ENCODE measurements around the gene NUMB.

Gene NUMB

GRCh38 chr14:73458183-73458976 lies at the start of gene NUMB:
TSS of gene NUMB (minus strand) at chr14:73458546. CDS start at chr14:73355751, 102,795 bp downstream.
- Histone ChIP-seq H3K9ac (ENCODE audit: low read length in 2 of 2) (peak within 1 kb of the TSS; percentile 80 to 88), H3K36me3 (ENCODE audit: control insufficient read depth in 2 of 2, insufficient read depth in 2 of 2, low read length in 2 of 2) (no peaks in the 10 kb centered on the region), H3K9me3 (ENCODE audit: control insufficient read depth in 2 of 2, low read length in 2 of 2) (no peaks in the 10 kb centered on the region), H3K27ac (ENCODE audit: low read length) (peak within 1 kb of the TSS; percentile 75), H3K27me3 (ENCODE audit: control insufficient read depth in 1 of 2, insufficient read depth in 2 of 2, low read length in 2 of 2) (no peaks in the 10 kb centered on the region), H3K4me1 (ENCODE audit: control insufficient read depth, insufficient read depth, low read length) (peaks cover 22% of the 10 kb centered on the region), H3K4me3 (ENCODE audit: low read length in 2 of 2) (peak within 1 kb of the TSS; percentile 84 to 89)

DNA sequence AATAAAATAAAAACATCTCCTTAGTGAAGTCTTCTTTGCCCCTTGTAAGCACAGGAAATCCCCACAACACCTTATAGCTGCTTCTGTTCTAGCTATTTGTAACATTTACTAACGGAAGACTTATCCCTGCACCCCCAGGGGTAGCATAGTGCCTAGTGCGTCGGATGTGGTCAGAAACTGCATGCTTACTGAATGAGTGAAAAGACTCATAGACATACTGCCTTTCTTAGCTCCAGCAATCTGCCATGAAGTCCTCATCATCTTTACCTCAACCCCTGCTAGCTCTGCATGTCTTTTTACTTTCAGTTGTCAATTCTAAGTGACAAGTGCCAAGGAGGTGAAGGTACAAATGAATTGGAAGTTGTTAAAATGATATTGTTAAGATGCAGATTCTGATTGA lies 45.3 kb upstream of the NUMB start:
- Histone ChIP-seq H3K9me3 (ENCODE audit: control insufficient read depth in 2 of 2, low read length in 2 of 2) (no peaks in the 10 kb centered on the region), H3K9ac (ENCODE audit: low read length in 2 of 2) (no peak overlapping the region), H3K4me1 (ENCODE audit: control insufficient read depth, insufficient read depth, low read length) (no peaks in the 10 kb centered on the region), H3K4me3 (ENCODE audit: low read length in 2 of 2) (no peak overlapping the region), H3K27ac (ENCODE audit: low read length) (no peak overlapping the region), H3K27me3 (ENCODE audit: control insufficient read depth in 1 of 2, insufficient read depth in 2 of 2, low read length in 2 of 2) (no peaks in the 10 kb centered on the region), H3K36me3 (ENCODE audit: control insufficient read depth in 2 of 2, insufficient read depth in 2 of 2, low read length in 2 of 2) (peaks cover 2 to 7% of the 10 kb centered on the region in 2 donors)

DNA sequence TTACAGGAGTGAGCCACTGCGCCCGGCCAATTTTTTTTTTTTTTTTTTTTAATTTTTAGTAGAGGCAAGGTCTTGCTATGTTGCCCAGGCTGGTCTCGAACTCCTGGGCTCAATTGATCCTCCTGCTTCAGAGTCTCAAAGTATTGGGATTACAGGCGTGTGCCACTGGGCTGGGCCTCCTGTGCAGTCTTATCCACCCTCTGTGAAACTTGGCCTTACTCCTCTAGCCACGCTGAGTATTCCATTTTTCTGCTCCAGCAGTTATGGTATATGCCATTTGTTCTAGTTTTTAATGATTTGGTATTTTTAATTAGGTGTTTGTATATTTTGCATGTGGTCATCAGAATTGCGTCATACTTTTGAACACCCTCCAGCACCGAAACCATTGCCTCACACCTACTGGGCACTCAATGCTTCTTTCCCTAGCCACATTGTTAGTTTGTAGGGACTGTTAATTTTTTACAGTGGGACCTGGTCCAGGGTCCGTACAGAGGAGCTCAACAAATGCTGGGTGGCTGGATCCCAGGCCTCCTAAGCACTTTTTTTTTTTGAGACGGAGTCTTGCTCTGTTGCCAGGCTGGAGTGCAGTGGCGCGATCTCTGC lies 43.8 kb upstream of the NUMB start:
- no peak overlapping the region for H3K27ac ChIP-seq (ENCODE audit: low read length)
- H3K36me3 ChIP-seq (ENCODE audit: control insufficient read depth in 2 of 2, insufficient read depth in 2 of 2, low read length in 2 of 2): peaks cover 5 to 10% of the 10 kb centered on the region in 2 donors
- H3K9ac ChIP-seq (ENCODE audit: low read length in 2 of 2): no peak overlapping the region
- no peak overlapping the region for H3K4me3 ChIP-seq (ENCODE audit: low read length in 2 of 2)
- no peaks in the 10 kb centered on the region for H3K27me3 ChIP-seq (ENCODE audit: control insufficient read depth in 1 of 2, insufficient read depth in 2 of 2, low read length in 2 of 2)
- H3K9me3 ChIP-seq (ENCODE audit: control insufficient read depth in 2 of 2, low read length in 2 of 2): no peaks in the 10 kb centered on the region
- H3K4me1 ChIP-seq (ENCODE audit: control insufficient read depth, insufficient read depth, low read length): no peaks in the 10 kb centered on the region

DNA sequence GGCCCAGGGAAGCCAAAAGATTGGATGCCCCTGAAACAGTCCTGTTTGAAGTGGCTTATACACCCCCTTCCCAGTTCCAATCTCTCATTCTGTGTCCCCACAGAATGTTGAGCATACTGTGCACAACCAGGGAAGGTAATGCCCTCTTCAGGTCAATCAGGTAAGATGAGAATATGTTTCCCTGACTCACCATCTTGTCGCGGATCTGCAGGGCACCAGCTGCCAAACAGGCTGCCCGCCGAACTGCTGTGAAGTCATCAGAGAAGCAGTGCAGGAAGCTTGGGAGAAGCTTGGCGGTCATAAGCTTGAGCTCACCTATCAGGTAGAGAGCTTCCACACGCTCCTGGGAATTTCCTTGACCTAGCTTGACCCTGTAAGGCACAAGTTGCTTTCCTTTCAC lies 42.0 kb upstream of the NUMB start:
- H3K9me3 ChIP-seq (ENCODE audit: control insufficient read depth in 2 of 2, low read length in 2 of 2): no peaks in the 10 kb centered on the region
- H3K4me1 ChIP-seq (ENCODE audit: control insufficient read depth, insufficient read depth, low read length): no peaks in the 10 kb centered on the region
- H3K4me3 ChIP-seq (ENCODE audit: low read length in 2 of 2): no peak overlapping the region
- no peak overlapping the region for H3K27ac ChIP-seq (ENCODE audit: low read length)
- no peaks in the 10 kb centered on the region for H3K27me3 ChIP-seq (ENCODE audit: control insufficient read depth in 1 of 2, insufficient read depth in 2 of 2, low read length in 2 of 2)
- no peak overlapping the region for H3K9ac ChIP-seq (ENCODE audit: low read length in 2 of 2)
- H3K36me3 ChIP-seq (ENCODE audit: control insufficient read depth in 2 of 2, insufficient read depth in 2 of 2, low read length in 2 of 2): peaks cover 3 to 5% of the 10 kb centered on the region in 2 donors

DNA sequence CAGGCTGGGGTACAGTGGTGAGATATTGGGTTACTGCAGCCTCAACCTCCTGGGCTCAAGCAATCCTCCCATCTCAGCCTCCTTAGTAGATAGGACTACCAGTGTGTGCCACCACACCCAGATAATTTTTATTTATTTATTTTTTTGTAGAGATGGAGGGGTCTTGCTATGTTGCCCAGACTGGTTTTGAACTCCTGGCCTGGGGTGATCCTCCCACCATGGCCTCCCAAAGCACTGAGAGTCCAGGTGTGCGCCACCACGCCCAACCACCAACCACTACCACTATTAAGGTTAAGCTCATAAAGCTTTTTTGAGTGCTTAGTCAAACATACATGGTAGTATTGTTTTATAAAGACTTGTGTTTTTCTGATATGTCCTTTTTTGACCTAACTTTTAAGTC lies 36.2 kb upstream of the NUMB start:
- H3K4me3 ChIP-seq (ENCODE audit: low read length in 2 of 2): no peak overlapping the region
- H3K9me3 ChIP-seq (ENCODE audit: control insufficient read depth in 2 of 2, low read length in 2 of 2): no peaks in the 10 kb centered on the region
- no peaks in the 10 kb centered on the region for H3K27me3 ChIP-seq (ENCODE audit: control insufficient read depth in 1 of 2, insufficient read depth in 2 of 2, low read length in 2 of 2)
- no peak overlapping the region for H3K9ac ChIP-seq (ENCODE audit: low read length in 2 of 2)
- peaks cover 27% of the 10 kb centered on the region for H3K4me1 ChIP-seq (ENCODE audit: control insufficient read depth, insufficient read depth, low read length)
- peaks cover 5 to 7% of the 10 kb centered on the region in 2 donors for H3K36me3 ChIP-seq (ENCODE audit: control insufficient read depth in 2 of 2, insufficient read depth in 2 of 2, low read length in 2 of 2)
- H3K27ac ChIP-seq (ENCODE audit: low read length): no peak overlapping the region

- Histone ChIP-seq H3K36me3 (ENCODE audit: control insufficient read depth in 2 of 2, insufficient read depth in 2 of 2, low read length in 2 of 2) (peaks cover 0 to 4% of the 10 kb centered on the region in 2 donors), H3K9ac (ENCODE audit: low read length in 2 of 2) (no peak overlapping the region), H3K9me3 (ENCODE audit: control insufficient read depth in 2 of 2, low read length in 2 of 2) (no peaks in the 10 kb centered on the region), H3K4me1 (ENCODE audit: control insufficient read depth, insufficient read depth, low read length) (peaks cover 27% of the 10 kb centered on the region), H3K4me3 (ENCODE audit: low read length in 2 of 2) (peak overlapping the region; percentile 75 to 87), H3K27me3 (ENCODE audit: control insufficient read depth in 1 of 2, insufficient read depth in 2 of 2, low read length in 2 of 2) (no peaks in the 10 kb centered on the region), H3K27ac (ENCODE audit: low read length) (no peak overlapping the region)
Observed at GRCh38 chr14:73492670-73493069, 34.3 kb upstream of the NUMB start.

GRCh38 chr14:73492043-73492552 lies 33.8 kb upstream of the NUMB start:
- Histone ChIP-seq H3K27me3 (ENCODE audit: control insufficient read depth in 1 of 2, insufficient read depth in 2 of 2, low read length in 2 of 2) (no peaks in the 10 kb centered on the region), H3K27ac (ENCODE audit: low read length) (no peak overlapping the region), H3K4me1 (ENCODE audit: control insufficient read depth, insufficient read depth, low read length) (peaks cover 27% of the 10 kb centered on the region), H3K36me3 (ENCODE audit: control insufficient read depth in 2 of 2, insufficient read depth in 2 of 2, low read length in 2 of 2) (peaks cover 0 to 4% of the 10 kb centered on the region in 2 donors), H3K4me3 (ENCODE audit: low read length in 2 of 2) (peak overlapping the region; percentile 75 to 87), H3K9ac (ENCODE audit: low read length in 2 of 2) (peak overlapping the region; percentile 4 to 60), H3K9me3 (ENCODE audit: control insufficient read depth in 2 of 2, low read length in 2 of 2) (no peaks in the 10 kb centered on the region)

DNA sequence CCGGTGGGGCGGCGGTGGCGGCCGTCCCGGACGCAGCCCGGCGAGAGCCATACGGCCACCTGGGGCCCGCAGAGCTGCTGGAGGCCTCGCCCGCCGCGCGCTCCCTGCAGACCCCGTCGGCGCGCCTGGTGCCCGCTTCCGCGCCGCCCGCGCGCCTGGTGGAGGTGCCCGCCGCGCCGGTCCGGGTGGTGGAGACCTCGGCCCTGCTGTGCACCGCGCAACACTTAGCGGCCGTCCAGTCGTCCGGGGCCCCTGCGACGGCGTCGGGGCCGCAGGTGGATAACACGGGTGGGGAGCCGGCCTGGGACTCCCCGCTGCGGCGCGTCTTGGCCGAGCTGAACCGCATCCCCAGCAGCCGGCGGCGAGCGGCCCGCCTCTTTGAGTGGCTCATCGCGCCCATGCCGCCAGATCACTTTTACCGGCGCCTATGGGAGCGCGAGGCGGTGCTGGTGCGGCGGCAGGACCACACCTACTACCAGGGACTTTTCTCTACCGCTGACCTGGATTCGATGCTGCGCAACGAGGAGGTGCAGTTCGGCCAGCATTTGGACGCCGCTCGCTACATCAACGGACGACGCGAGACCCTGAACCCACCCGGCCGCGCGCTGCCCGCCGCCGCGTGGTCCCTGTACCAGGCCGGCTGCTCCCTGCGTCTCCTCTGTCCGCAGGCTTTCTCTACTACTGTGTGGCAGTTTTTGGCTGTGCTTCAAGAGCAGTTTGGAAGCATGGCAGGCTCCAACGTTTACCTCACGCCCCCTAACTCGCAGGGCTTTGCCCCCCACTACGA lies 33.1 kb upstream of the NUMB start:
- no peaks in the 10 kb centered on the region for H3K9me3 ChIP-seq (ENCODE audit: control insufficient read depth in 2 of 2, low read length in 2 of 2)
- H3K27me3 ChIP-seq (ENCODE audit: control insufficient read depth in 1 of 2, insufficient read depth in 2 of 2, low read length in 2 of 2): no peaks in the 10 kb centered on the region
- peak overlapping the region; percentile 78 to 88 for H3K9ac ChIP-seq (ENCODE audit: low read length in 2 of 2)
- H3K36me3 ChIP-seq (ENCODE audit: control insufficient read depth in 2 of 2, insufficient read depth in 2 of 2, low read length in 2 of 2): peaks cover 0 to 4% of the 10 kb centered on the region in 2 donors
- peak overlapping the region; percentile 77 for H3K27ac ChIP-seq (ENCODE audit: low read length)
- peak overlapping the region; percentile 75 to 87 for H3K4me3 ChIP-seq (ENCODE audit: low read length in 2 of 2)
- peaks cover 27% of the 10 kb centered on the region for H3K4me1 ChIP-seq (ENCODE audit: control insufficient read depth, insufficient read depth, low read length)

GRCh38 chr14:73489481-73490175 lies 31.3 kb upstream of the NUMB start:
- no peak overlapping the region for H3K4me3 ChIP-seq (ENCODE audit: low read length in 2 of 2)
- no peaks in the 10 kb centered on the region for H3K27me3 ChIP-seq (ENCODE audit: control insufficient read depth in 1 of 2, insufficient read depth in 2 of 2, low read length in 2 of 2)
- H3K9ac ChIP-seq (ENCODE audit: low read length in 2 of 2): no peak overlapping the region
- peaks cover 0 to 4% of the 10 kb centered on the region in 2 donors for H3K36me3 ChIP-seq (ENCODE audit: control insufficient read depth in 2 of 2, insufficient read depth in 2 of 2, low read length in 2 of 2)
- H3K27ac ChIP-seq (ENCODE audit: low read length): no peak overlapping the region
- H3K9me3 ChIP-seq (ENCODE audit: control insufficient read depth in 2 of 2, low read length in 2 of 2): no peaks in the 10 kb centered on the region
- H3K4me1 ChIP-seq (ENCODE audit: control insufficient read depth, insufficient read depth, low read length): peaks cover 27% of the 10 kb centered on the region

- no peaks in the 10 kb centered on the region for H3K36me3 ChIP-seq (ENCODE audit: control insufficient read depth in 2 of 2, insufficient read depth in 2 of 2, low read length in 2 of 2)
- no peaks in the 10 kb centered on the region for H3K27me3 ChIP-seq (ENCODE audit: control insufficient read depth in 1 of 2, insufficient read depth in 2 of 2, low read length in 2 of 2)
- H3K4me1 ChIP-seq (ENCODE audit: control insufficient read depth, insufficient read depth, low read length): no peaks in the 10 kb centered on the region
- H3K4me3 ChIP-seq (ENCODE audit: low read length in 2 of 2): no peak overlapping the region
- H3K27ac ChIP-seq (ENCODE audit: low read length): no peak overlapping the region
- H3K9me3 ChIP-seq (ENCODE audit: control insufficient read depth in 2 of 2, low read length in 2 of 2): no peaks in the 10 kb centered on the region
- no peak overlapping the region for H3K9ac ChIP-seq (ENCODE audit: low read length in 2 of 2)
Observed at GRCh38 chr14:73478684-73479083, 20.3 kb upstream of the NUMB start.

Measured in stomach smooth muscle (tissue), 2 donors.